SK-N-MC (cell line): ENCODE results near the gene TNFRSF21.
"Not testable (repeated sequence)": the region's sequence is repeated elsewhere in the genome, so short reads cannot be mapped to it uniquely, and the experiment has no call there.

Experiments used
- EZH2 ChIP-seq: fragments of 200-600 bp; sonication (generic); IDR thresholded peaks from one replicate; pipeline ENCODE4 v1.6.1; 2017; ENCODE audit warnings: antibody characterized with exemption
- FOXP2 ChIP-seq: optimal IDR thresholded peaks from 2 replicates; pipeline ENCODE3; 2011; ENCODE audit warnings: mild to moderate bottlenecking, moderate library complexity; ENCODE audit not compliant: insufficient read depth; ENCODE audit errors: extremely low read length, control extremely low read depth
- POLR2AphosphoS5 ChIP-seq: IDR thresholded peaks from 2 replicates; pipeline ENCODE4 v1.6.1; 2012; ENCODE audit warnings: mild to moderate bottlenecking, low read depth, low read length, borderline replicate concordance

DNA sequence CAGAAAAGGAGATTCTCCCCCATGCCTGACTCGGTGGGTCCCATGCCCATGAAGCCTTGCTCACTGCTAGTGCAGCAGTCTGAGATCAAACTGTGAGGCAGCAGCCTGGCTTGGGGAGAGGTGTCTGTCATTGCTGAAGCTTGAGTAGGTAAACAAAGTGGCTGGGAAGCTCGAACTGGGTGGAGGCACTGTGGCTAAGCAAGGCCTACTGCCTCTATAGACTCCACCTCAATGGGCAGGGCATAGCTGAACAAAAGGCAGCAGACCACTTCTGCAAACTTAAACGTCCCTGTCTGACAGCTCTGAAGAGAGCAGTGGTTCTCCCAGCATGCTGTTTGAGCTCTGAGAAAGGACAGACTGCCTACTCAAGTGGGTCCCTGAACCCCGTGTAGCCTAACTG is 18.4 kb upstream of the TNFRSF21 start:
- TF ChIP-seq EZH2, POLR2AphosphoS5, FOXP2: not testable (repeated sequence)
